ENCODE results near the gene ZNF716. TPM values are rescaled to one million over a fixed set of nuclear protein-coding genes. Genes with fewer than 3 reads are reported as not detected.
"Not testable (repeated sequence)": the region's sequence is repeated elsewhere in the genome, so short reads cannot be mapped to it uniquely, and the experiment has no call there.

ZNF716 gene
- total RNA-seq, 1 donor from 2014 or later = not detected

- no peak for DNase-seq (ENCODE audit: extremely low read depth, low read depth, low spot score)
Measured at GRCh38 chr7:57425969-57426628, 23.9 kb upstream of the ZNF716 start.

GRCh38 chr7:57426629-57427003, 23.4 kb upstream of the ZNF716 start:
- DNase-seq (ENCODE audit: extremely low read depth, low read depth, low spot score) = no peak

DNA sequence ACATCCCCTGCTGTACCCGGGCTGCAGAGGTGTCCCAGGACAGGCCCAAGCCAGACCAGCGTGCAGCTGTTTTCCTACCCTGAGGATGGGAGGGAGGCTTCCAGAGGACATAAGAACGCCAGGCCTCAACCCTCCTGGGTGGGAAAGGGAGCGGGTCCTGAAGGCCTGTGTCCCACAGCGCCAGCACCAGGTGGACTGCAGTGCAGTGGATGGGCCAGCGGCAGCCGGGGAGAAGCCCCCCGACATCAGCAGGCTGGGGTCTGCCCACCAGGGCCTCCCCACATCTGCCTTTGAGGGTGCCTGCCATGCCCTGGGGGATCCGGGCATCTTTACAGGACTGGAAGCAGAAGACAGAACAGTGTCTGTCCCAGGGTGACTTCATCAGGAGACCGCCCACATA, 22.8 kb upstream of the ZNF716 start:
- no peak for DNase-seq (ENCODE audit: extremely low read depth, low read depth, low spot score)

DNA sequence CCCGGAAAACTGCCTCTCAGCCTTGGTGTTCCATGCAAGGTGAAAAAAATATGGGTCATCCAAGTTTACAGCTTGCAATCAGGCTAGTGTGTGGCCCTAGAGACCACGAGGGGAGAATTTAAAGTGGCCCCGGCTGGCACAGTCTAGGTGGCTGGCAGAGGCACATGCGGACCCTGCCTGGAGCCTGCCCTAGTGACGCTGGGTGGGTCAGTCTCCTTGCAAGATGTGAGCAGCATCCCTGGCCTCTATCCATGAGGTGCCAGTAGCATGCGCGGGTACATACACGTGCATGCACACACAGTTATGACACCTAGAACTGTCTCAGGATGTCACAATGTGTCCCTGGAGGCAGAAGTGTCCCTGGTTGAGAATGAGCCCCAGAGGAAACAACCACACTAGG, 22.4 kb upstream of the ZNF716 start:
- DNase-seq (ENCODE audit: extremely low read depth, low read depth, low spot score) = no peak

GRCh38 chr7:57432583-57432982, 17.4 kb upstream of the ZNF716 start:
- DNase-seq (ENCODE audit: extremely low read depth, low read depth, low spot score) = no peak

- DNase-seq (ENCODE audit: extremely low read depth, low read depth, low spot score) = no peak
Measured at GRCh38 chr7:57437581-57437980, 12.4 kb upstream of the ZNF716 start.

DNA sequence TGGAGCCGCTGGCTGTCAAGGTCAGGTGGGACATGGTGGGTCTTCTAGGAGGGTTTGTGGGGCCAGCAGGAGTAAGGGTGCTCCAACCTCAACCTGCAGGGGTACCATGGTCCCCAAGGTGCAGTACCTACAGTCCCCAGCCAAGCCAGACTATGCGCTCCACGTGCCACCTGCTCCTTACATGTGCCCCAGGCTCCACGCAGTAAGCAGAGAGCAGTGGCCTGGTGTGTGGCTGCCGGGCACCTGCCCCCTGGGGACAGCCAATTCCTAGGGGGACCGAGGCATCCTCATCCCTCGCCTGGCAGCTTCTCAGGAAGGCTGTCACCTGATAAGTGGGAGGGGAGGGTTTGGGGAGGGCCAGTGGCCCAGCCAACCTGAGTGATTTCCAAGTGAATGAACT, 11.7 kb upstream of the ZNF716 start:
- no peak for DNase-seq (ENCODE audit: extremely low read depth, low read depth, low spot score)

- DNase-seq (ENCODE audit: extremely low read depth, low read depth, low spot score) = no peak
Measured at GRCh38 chr7:57443567-57443966, 6.4 kb upstream of the ZNF716 start.

GRCh38 chr7:57469186-57469828, 19.3 kb downstream of the ZNF716 start:
- DNase-seq (ENCODE audit: extremely low read depth, low read depth, low spot score) = not testable (repeated sequence)

- not testable (repeated sequence) for DNase-seq (ENCODE audit: extremely low read depth, low read depth, low spot score)
Measured at GRCh38 chr7:57480304-57480703, 30.3 kb downstream of the ZNF716 start.

- not testable (repeated sequence) for DNase-seq (ENCODE audit: extremely low read depth, low read depth, low spot score)
Measured at GRCh38 chr7:57485022-57485421, 35.0 kb downstream of the ZNF716 start.

GRCh38 chr7:57487957-57488356, 38.0 kb downstream of the ZNF716 start:
- no peak for DNase-seq (ENCODE audit: extremely low read depth, low read depth, low spot score)

- DNase-seq (ENCODE audit: extremely low read depth, low read depth, low spot score) = not testable (repeated sequence)
Measured at GRCh38 chr7:57495111-57495510, 45.1 kb downstream of the ZNF716 start.

GRCh38 chr7:57496395-57496794, 46.4 kb downstream of the ZNF716 start:
- DNase-seq (ENCODE audit: extremely low read depth, low read depth, low spot score) = no peak

DNA sequence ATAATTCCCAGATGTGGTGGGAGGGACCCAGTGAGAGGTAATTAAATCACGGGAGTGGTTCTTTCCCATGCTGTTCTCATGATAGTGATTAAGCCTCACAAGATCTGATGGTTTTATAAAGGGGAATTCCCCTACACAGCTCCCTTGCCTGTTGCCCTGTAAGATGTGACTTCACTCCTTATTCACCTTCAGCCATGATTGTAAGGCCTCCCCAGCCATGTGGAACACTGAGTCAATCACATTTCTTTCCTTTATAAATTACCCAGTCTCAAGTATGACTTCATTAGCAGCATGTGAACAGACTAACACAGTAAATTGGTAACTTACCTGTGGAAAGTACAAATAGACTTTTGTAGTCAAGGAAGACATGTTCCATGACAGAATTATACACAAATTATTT, 55.2 kb downstream of the ZNF716 start:
- DNase-seq (ENCODE audit: extremely low read depth, low read depth, low spot score) = no peak
